KMS-11 (cell line): Measurements from ENCODE around the gene CXXC4.

Experiments
- H2AFZ ChIP-seq: fragments of 200-600 bp; sonication (generic); 2 replicates; pipeline ENCODE4 v1.6.1; 2016; ENCODE audit warnings: antibody characterized with exemption, mixed run types, low read depth
- H3K27ac ChIP-seq: fragments of 200-600 bp; sonication (generic); 2 replicates; pipeline ENCODE4 v1.6.1; 2016; ENCODE audit warnings: mild to moderate bottlenecking, mixed run types
- H3K27me3 ChIP-seq: fragments of 200-600 bp; sonication (generic); 2 replicates; pipeline ENCODE4 v1.6.1; 2017; ENCODE audit warnings: mild to moderate bottlenecking, low read depth, mixed run types, moderate library complexity; ENCODE audit not compliant: insufficient read depth
- H3K36me3 ChIP-seq: fragments of 200-600 bp; sonication (generic); 2 replicates; pipeline ENCODE4 v1.6.1; 2017; ENCODE audit warnings: mild to moderate bottlenecking, mixed run types; ENCODE audit not compliant: insufficient read depth
- H3K4me1 ChIP-seq: fragments of 200-600 bp; sonication (generic); 2 replicates; pipeline ENCODE4 v1.6.1; 2016; ENCODE audit warnings: mild to moderate bottlenecking, low read depth, mixed run types; ENCODE audit not compliant: poor library complexity, severe bottlenecking
- H3K4me2 ChIP-seq: fragments of 200-600 bp; sonication (generic); 2 replicates; pipeline ENCODE4 v1.7.0; 2016; ENCODE audit warnings: mild to moderate bottlenecking, mixed run types
- H3K4me3 ChIP-seq: fragments of 200-600 bp; sonication (generic); IDR thresholded peaks from 2 replicates; pipeline ENCODE4 v1.6.1; 2017; ENCODE audit warnings: low read depth, low read length, mixed read lengths; ENCODE audit not compliant: insufficient read depth
- H3K79me2 ChIP-seq: fragments of 200-600 bp; sonication (generic); 2 replicates; pipeline ENCODE4 v1.6.1; 2016; ENCODE audit warnings: low read depth, mixed run types; ENCODE audit not compliant: insufficient read depth
- H3K9ac ChIP-seq: fragments of 200-600 bp; sonication (generic); 2 replicates; pipeline ENCODE4 v1.6.1; 2016; ENCODE audit warnings: mild to moderate bottlenecking, mixed run types
- H4K20me1 ChIP-seq: fragments of 200-600 bp; sonication (generic); 2 replicates; pipeline ENCODE4 v1.6.1; 2016; ENCODE audit warnings: mild to moderate bottlenecking, mixed run types; ENCODE audit not compliant: insufficient read depth
- TF ChIP-seq, protein P1 (sequence below): fragments of 200-600 bp; sonication (generic); conservative IDR thresholded peaks from 2 replicates; pipeline ENCODE4 v1.6.1; 2017; ENCODE audit warnings: low read depth, mild to moderate bottlenecking, antibody characterized with exemption, low read length, moderate library complexity, mixed read lengths

CXXC4 gene

GRCh38 chr4:104472766-104473165, 21.9 kb downstream of the CXXC4 start:
- Histone ChIP-seq H3K36me3 (no peaks in the 10 kb centered on the region), H4K20me1 (no peaks in the 10 kb centered on the region), H3K9ac (peak overlapping the region; percentile 15; the same call in 1 of the 2 replicates), H3K27ac (peak overlapping the region; percentile 51; the same call in 1 of the 2 replicates), H3K27me3 (no peaks in the 10 kb centered on the region), H2AFZ (no peak overlapping the region), H3K79me2 (no peaks in the 10 kb centered on the region; the same call in 1 of the 2 replicates), H3K4me2 (peak overlapping the region; percentile 88), H3K4me1 (peaks cover 72% of the 10 kb centered on the region), H3K4me3 (no peak overlapping the region)
- TF ChIP-seq, protein P1, sequence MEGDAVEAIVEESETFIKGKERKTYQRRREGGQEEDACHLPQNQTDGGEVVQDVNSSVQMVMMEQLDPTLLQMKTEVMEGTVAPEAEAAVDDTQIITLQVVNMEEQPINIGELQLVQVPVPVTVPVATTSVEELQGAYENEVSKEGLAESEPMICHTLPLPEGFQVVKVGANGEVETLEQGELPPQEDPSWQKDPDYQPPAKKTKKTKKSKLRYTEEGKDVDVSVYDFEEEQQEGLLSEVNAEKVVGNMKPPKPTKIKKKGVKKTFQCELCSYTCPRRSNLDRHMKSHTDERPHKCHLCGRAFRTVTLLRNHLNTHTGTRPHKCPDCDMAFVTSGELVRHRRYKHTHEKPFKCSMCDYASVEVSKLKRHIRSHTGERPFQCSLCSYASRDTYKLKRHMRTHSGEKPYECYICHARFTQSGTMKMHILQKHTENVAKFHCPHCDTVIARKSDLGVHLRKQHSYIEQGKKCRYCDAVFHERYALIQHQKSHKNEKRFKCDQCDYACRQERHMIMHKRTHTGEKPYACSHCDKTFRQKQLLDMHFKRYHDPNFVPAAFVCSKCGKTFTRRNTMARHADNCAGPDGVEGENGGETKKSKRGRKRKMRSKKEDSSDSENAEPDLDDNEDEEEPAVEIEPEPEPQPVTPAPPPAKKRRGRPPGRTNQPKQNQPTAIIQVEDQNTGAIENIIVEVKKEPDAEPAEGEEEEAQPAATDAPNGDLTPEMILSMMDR = no peak

GRCh38 chr4:104470770-104471169, 23.9 kb downstream of the CXXC4 start:
- Histone ChIP-seq H4K20me1 (no peaks in the 10 kb centered on the region), H3K79me2 (no peaks in the 10 kb centered on the region; the same call in 1 of the 2 replicates), H3K36me3 (no peaks in the 10 kb centered on the region), H3K4me2 (peak overlapping the region; percentile 88), H3K4me1 (peaks cover 67% of the 10 kb centered on the region), H3K9ac (no peak overlapping the region), H2AFZ (no peak overlapping the region), H3K27ac (no peak overlapping the region), H3K27me3 (no peaks in the 10 kb centered on the region), H3K4me3 (no peak overlapping the region)
- TF ChIP-seq, protein P1 = no peak

- Histone ChIP-seq H3K36me3 (no peaks in the 10 kb centered on the region), H3K27me3 (no peaks in the 10 kb centered on the region), H3K4me3 (no peak overlapping the region), H4K20me1 (no peaks in the 10 kb centered on the region), H3K4me1 (peaks cover 57% of the 10 kb centered on the region), H2AFZ (no peak overlapping the region), H3K27ac (no peak overlapping the region), H3K9ac (no peak overlapping the region), H3K4me2 (peak overlapping the region; percentile 88; the same call in 1 of the 2 replicates), H3K79me2 (no peaks in the 10 kb centered on the region; the same call in 1 of the 2 replicates)
- TF ChIP-seq, protein P1 = no peak
Measured at GRCh38 chr4:104469794-104470193, 24.9 kb downstream of the CXXC4 start.

DNA sequence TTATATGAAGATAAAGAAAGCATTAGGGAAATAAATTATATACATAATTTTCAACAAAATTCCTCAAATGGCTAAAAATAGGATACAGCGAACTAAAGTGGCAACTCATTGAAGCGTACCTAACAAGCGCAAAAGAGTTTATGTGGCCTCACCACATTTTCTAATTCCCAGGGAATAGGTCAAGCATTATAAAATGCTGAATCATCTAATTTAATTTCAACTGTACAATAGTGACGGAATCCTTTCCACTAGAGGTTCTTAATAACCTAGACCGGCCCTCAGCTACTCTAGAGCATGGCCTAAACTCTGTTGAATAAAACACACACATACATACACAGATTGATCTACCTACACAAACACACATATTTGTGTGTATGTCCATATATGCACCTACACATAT, 29.1 kb downstream of the CXXC4 start:
- no peaks in the 10 kb centered on the region for H3K27me3 ChIP-seq
- peaks cover 15% of the 10 kb centered on the region for H3K4me1 ChIP-seq
- H3K4me2 ChIP-seq = no peak overlapping the region
- H4K20me1 ChIP-seq = no peaks in the 10 kb centered on the region
- TF ChIP-seq, protein P1 = no peak
- H3K9ac ChIP-seq = no peak overlapping the region
- H3K4me3 ChIP-seq = no peak overlapping the region
- no peaks in the 10 kb centered on the region for H3K36me3 ChIP-seq
- H3K27ac ChIP-seq = no peak overlapping the region
- no peak overlapping the region for H2AFZ ChIP-seq
- no peaks in the 10 kb centered on the region for H3K79me2 ChIP-seq

- no peaks in the 10 kb centered on the region for H3K27me3 ChIP-seq
- peaks cover 11% of the 10 kb centered on the region for H3K4me1 ChIP-seq
- no peaks in the 10 kb centered on the region for H3K36me3 ChIP-seq
- H3K4me2 ChIP-seq = no peak overlapping the region
- no peaks in the 10 kb centered on the region for H4K20me1 ChIP-seq
- no peak overlapping the region for H2AFZ ChIP-seq
- H3K4me3 ChIP-seq = no peak overlapping the region
- H3K79me2 ChIP-seq = no peaks in the 10 kb centered on the region
- H3K9ac ChIP-seq = no peak overlapping the region
- TF ChIP-seq, protein P1 = no peak
- no peak overlapping the region for H3K27ac ChIP-seq
Measured at GRCh38 chr4:104465201-104465600, 29.5 kb downstream of the CXXC4 start.
